ENCODE data around the gene GULP1.

- TF ChIP-seq CTCF (conservative IDR thresholded peaks at IDR 0.05; ENCODE audit: low read depth in 2 of 2) = no peak
- no peak for TF ChIP-seq EZH2 (IDR thresholded peaks at IDR 0.05; ENCODE audit: low read depth, unreplicated experiment)
- no peak for TF ChIP-seq POLR2AphosphoS5 (IDR thresholded peaks at IDR 0.05; ENCODE audit: low read depth)
- no peak for TF ChIP-seq CREB1 (CRISPR knock-in tag; IDR thresholded peaks at IDR 0.05; ENCODE audit: low read depth)
- TF ChIP-seq EZH2phosphoT487 (IDR thresholded peaks at IDR 0.05; ENCODE audit: unreplicated experiment) = no peak
- TF ChIP-seq JUNB (IDR thresholded peaks at IDR 0.05; ENCODE audit: unreplicated experiment) = no peak
- TF ChIP-seq STAT1 (IDR thresholded peaks at IDR 0.05; ENCODE audit: unreplicated experiment) = no peak
These were observed 88.6 kb downstream of the GULP1 start for GRCh38 chr2:188380280-188380679.

All from GM23338 (cell line).